GM06990 (cell line): Measurements from ENCODE around the gene ZNF106.

Experiments
- DNase-seq: peaks from one replicate; pipeline ENCODE4 v3.0.0-alpha.2; 2011; ENCODE audit not compliant: insufficient read length; ENCODE audit errors: extremely low read depth
- H3K27me3 ChIP-seq: replicated peaks from 2 replicates; pipeline ENCODE4 v1.6.0; 2011; ENCODE audit warnings: low read length; ENCODE audit not compliant: control insufficient read depth, insufficient read depth
- H3K36me3 ChIP-seq: 2 replicates; pipeline ENCODE4 v1.5.1; 2011; ENCODE audit warnings: low read length; ENCODE audit not compliant: control insufficient read depth, insufficient read depth
- H3K4me3 ChIP-seq: replicated peaks from 2 replicates; pipeline ENCODE4 v1.5.1; 2011; ENCODE audit warnings: low read depth, mild to moderate bottlenecking, control low read depth, low read length
- CTCF ChIP-seq: IDR thresholded peaks from 2 replicates; pipeline ENCODE4 v1.5.1; 2011; ENCODE audit warnings: low read length, control low read depth, mild to moderate bottlenecking, inconsistent platforms; ENCODE audit not compliant: insufficient read depth, poor library complexity, severe bottlenecking

Gene ZNF106

DNA sequence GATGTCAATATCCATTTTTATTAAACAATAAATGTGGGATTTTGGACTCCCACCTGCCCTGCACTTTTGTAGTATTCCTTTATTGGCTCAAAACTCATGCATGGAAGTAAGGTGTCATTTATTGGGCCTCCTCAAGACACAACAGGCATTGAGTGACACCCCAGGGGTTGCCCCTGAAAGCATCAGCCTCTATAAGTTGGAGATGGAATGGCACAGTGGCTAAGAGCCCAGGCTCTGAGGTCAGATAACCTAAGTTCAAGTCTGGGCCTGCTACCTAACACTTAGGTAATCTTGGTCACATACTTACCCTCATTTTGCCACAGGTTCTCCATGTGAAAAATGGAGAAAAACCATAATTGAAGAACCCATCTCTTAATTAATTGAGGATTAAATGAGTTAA, 127.0 kb downstream of the ZNF106 start:
- no peaks in the 10 kb centered on the region; the same call in 1 of the 2 replicates for H3K36me3 ChIP-seq
- no peak for DNase-seq
- TF ChIP-seq CTCF: no peak
- no peak overlapping the region for H3K4me3 ChIP-seq
- H3K27me3 ChIP-seq: no peaks in the 10 kb centered on the region

- Histone ChIP-seq H3K27me3 (no peaks in the 10 kb centered on the region), H3K36me3 (no peaks in the 10 kb centered on the region; the same call in 1 of the 2 replicates), H3K4me3 (no peak overlapping the region)
- no peak for DNase-seq
- TF ChIP-seq CTCF: no peak
Measured at GRCh38 chr15:42363487-42363886, 127.5 kb downstream of the ZNF106 start.
